ENCODE measurements around the gene ZNF774. TPM values are rescaled to one million over a fixed set of nuclear protein-coding genes. Genes with fewer than 3 reads are reported as not detected.

ZNF774 gene
- total and polyA plus RNA-seq, 2 of the 13 experiments (the other 11 are each of a cell fraction or from before 2014, with no cell fraction given) = 0.59 to 1.4 TPM

DNA sequence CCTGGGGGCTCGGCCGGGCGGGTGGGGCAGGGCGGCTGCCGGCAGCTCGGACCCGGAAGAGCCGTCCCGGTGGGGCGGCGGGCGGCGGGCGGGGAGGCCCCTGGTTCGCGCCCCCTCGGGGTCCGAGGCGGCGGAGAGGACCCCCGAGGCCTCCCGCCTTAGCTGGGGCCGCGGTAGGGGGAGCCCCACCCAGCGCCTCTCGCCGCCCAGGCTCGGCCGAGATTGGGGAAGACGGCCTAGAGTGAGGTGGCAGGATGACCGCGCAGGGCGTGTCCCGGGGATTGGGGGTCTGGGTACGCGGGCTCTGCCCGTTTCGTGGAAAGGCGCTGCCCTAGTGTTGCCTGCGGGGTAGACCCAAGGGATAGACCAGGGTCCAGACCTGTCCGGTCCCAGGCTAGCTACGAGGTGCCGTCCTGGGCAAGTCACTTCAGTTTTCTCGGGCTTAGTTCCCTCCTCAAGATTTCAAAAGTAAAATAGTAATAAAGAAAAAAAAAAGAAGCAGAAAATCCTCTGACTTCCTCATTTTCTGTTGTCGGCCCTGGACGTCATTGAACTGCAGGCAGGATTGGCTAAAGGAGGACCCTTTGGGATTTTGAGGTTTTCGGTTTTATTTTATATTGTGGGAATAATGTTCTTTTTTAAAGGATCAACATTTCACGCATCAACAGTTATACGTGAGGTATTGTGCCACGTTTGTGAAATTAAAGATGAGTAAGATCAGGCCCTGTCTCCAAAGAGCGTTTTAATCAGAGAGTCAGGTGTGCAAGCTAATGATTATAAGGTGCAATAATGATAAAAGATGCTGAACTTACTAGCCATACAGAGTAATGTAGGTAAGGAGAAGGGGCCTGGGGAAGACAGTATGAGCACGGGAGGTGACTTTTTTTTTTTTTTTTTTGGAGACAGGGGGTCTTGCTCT is 36.6 kb downstream of the ZNF774 start (continued):
- no peak for TF ChIP-seq POLR2AphosphoS5 (IDR thresholded peaks at IDR 0.05; ENCODE audit: low read depth, low read length)
- TF ChIP-seq, protein P1, sequence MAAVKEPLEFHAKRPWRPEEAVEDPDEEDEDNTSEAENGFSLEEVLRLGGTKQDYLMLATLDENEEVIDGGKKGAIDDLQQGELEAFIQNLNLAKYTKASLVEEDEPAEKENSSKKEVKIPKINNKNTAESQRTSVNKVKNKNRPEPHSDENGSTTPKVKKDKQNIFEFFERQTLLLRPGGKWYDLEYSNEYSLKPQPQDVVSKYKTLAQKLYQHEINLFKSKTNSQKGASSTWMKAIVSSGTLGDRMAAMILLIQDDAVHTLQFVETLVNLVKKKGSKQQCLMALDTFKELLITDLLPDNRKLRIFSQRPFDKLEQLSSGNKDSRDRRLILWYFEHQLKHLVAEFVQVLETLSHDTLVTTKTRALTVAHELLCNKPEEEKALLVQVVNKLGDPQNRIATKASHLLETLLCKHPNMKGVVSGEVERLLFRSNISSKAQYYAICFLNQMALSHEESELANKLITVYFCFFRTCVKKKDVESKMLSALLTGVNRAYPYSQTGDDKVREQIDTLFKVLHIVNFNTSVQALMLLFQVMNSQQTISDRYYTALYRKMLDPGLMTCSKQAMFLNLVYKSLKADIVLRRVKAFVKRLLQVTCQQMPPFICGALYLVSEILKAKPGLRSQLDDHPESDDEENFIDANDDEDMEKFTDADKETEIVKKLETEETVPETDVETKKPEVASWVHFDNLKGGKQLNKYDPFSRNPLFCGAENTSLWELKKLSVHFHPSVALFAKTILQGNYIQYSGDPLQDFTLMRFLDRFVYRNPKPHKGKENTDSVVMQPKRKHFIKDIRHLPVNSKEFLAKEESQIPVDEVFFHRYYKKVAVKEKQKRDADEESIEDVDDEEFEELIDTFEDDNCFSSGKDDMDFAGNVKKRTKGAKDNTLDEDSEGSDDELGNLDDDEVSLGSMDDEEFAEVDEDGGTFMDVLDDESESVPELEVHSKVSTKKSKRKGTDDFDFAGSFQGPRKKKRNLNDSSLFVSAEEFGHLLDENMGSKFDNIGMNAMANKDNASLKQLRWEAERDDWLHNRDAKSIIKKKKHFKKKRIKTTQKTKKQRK (IDR thresholded peaks at IDR 0.05; ENCODE audit: low read length) = no peak
- no peak; the same call in 1 of the 2 replicates for TF ChIP-seq ZSCAN20 (CRISPR knock-in tag; IDR thresholded peaks at IDR 0.05; ENCODE audit: borderline replicate concordance)
- TF ChIP-seq PHF8 (CRISPR knock-in tag; IDR thresholded peaks at IDR 0.05) = peak; percentile 46; the same call in 1 of the 2 replicates
- TF ChIP-seq, protein P2, sequence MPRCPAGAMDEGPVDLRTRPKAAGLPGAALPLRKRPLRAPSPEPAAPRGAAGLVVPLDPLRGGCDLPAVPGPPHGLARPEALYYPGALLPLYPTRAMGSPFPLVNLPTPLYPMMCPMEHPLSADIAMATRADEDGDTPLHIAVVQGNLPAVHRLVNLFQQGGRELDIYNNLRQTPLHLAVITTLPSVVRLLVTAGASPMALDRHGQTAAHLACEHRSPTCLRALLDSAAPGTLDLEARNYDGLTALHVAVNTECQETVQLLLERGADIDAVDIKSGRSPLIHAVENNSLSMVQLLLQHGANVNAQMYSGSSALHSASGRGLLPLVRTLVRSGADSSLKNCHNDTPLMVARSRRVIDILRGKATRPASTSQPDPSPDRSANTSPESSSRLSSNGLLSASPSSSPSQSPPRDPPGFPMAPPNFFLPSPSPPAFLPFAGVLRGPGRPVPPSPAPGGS (CRISPR knock-in tag; IDR thresholded peaks at IDR 0.05) = no peak
- no peak for TF ChIP-seq ZNF530 (CRISPR knock-in tag; IDR thresholded peaks at IDR 0.05; ENCODE audit: low read depth)
- no peak for TF ChIP-seq BRCA1 (CRISPR knock-in tag; IDR thresholded peaks at IDR 0.05)
- TF ChIP-seq NBN (conservative IDR thresholded peaks at IDR 0.05) = no peak
- TF ChIP-seq ZNF75D (CRISPR knock-in tag; IDR thresholded peaks at IDR 0.05; ENCODE audit: borderline replicate concordance) = no peak
- TF ChIP-seq FIP1L1 (IDR thresholded peaks at IDR 0.05; ENCODE audit: borderline replicate concordance, insufficient read depth, low read depth, low read length) = no peak
- TF ChIP-seq MAZ (IDR thresholded peaks at IDR 0.05; ENCODE audit: borderline replicate concordance, low read depth, low read length) = no peak
- TF ChIP-seq MAZ (CRISPR knock-in tag; IDR thresholded peaks at IDR 0.05; ENCODE audit: low read depth) = no peak
- TF ChIP-seq ZNF724P (CRISPR knock-in tag; IDR thresholded peaks at IDR 0.05; ENCODE audit: borderline replicate concordance) = no peak
- no peak for TF ChIP-seq ATRX (CRISPR knock-in tag; IDR thresholded peaks at IDR 0.05; ENCODE audit: borderline replicate concordance)
- TF ChIP-seq, protein P3, sequence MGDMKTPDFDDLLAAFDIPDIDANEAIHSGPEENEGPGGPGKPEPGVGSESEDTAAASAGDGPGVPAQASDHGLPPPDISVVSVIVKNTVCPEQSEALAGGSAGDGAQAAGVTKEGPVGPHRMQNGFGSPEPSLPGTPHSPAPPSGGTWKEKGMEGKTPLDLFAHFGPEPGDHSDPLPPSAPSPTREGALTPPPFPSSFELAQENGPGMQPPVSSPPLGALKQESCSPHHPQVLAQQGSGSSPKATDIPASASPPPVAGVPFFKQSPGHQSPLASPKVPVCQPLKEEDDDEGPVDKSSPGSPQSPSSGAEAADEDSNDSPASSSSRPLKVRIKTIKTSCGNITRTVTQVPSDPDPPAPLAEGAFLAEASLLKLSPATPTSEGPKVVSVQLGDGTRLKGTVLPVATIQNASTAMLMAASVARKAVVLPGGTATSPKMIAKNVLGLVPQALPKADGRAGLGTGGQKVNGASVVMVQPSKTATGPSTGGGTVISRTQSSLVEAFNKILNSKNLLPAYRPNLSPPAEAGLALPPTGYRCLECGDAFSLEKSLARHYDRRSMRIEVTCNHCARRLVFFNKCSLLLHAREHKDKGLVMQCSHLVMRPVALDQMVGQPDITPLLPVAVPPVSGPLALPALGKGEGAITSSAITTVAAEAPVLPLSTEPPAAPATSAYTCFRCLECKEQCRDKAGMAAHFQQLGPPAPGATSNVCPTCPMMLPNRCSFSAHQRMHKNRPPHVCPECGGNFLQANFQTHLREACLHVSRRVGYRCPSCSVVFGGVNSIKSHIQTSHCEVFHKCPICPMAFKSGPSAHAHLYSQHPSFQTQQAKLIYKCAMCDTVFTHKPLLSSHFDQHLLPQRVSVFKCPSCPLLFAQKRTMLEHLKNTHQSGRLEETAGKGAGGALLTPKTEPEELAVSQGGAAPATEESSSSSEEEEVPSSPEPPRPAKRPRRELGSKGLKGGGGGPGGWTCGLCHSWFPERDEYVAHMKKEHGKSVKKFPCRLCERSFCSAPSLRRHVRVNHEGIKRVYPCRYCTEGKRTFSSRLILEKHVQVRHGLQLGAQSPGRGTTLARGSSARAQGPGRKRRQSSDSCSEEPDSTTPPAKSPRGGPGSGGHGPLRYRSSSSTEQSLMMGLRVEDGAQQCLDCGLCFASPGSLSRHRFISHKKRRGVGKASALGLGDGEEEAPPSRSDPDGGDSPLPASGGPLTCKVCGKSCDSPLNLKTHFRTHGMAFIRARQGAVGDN (CRISPR knock-in tag; IDR thresholded peaks at IDR 0.05) = peak; percentile 42; the same call in 1 of the 2 replicates
- peak; percentile 62; the same call in 1 of the 2 replicates for TF ChIP-seq SRY (CRISPR knock-in tag; IDR thresholded peaks at IDR 0.05)
- TF ChIP-seq, protein P4, sequence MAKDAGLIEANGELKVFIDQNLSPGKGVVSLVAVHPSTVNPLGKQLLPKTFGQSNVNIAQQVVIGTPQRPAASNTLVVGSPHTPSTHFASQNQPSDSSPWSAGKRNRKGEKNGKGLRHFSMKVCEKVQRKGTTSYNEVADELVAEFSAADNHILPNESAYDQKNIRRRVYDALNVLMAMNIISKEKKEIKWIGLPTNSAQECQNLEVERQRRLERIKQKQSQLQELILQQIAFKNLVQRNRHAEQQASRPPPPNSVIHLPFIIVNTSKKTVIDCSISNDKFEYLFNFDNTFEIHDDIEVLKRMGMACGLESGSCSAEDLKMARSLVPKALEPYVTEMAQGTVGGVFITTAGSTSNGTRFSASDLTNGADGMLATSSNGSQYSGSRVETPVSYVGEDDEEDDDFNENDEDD (CRISPR knock-in tag; IDR thresholded peaks at IDR 0.05; ENCODE audit: borderline replicate concordance) = 0 out of 2 replicates have a peak, but pooled peaks have one; percentile 25
- TF ChIP-seq BORCS8-MEF2B (CRISPR knock-in tag; IDR thresholded peaks at IDR 0.05) = no peak
- TF ChIP-seq SNAPC2 (CRISPR knock-in tag; IDR thresholded peaks at IDR 0.05) = 0 out of 2 replicates have a peak, but pooled peaks have one; percentile 26
